Neural cell (in vitro differentiated cells): Measurements from ENCODE around the gene ULBP2. TPM values are rescaled to one million over a fixed set of nuclear protein-coding genes. Genes with fewer than 3 reads are reported as not detected.

ENCODE experiments used
- H2AFZ ChIP-seq: fragments of 200-600, 300-800 bp; sonication (generic), shearing (Covaris generic); 2 replicates; pipeline ENCODE4 v1.6.0; 2014; ENCODE audit warnings: low read depth, mild to moderate bottlenecking, antibody characterized with exemption, low read length, moderate library complexity
- H3F3A ChIP-seq: fragments of 200-600 bp; shearing (Covaris generic); 2 replicates; pipeline ENCODE4 v1.6.1; 2016; ENCODE audit warnings: mild to moderate bottlenecking, moderate library complexity, mixed read lengths, antibody characterized with exemption, low read length; ENCODE audit not compliant: insufficient read depth, poor library complexity, severe bottlenecking
- H3K27ac ChIP-seq: fragments of 200-600, 300-800 bp; sonication (generic), shearing (Covaris generic); 2 replicates; pipeline ENCODE4 v1.5.1; 2014; ENCODE audit warnings: mild to moderate bottlenecking, low read length, moderate library complexity
- H3K27me3 ChIP-seq: fragments of 300-800, 200-600 bp; sonication (generic), shearing (Covaris generic); 2 replicates; pipeline ENCODE4 v1.6.0; 2014; ENCODE audit warnings: mild to moderate bottlenecking, low read depth, low read length, moderate library complexity; ENCODE audit not compliant: insufficient read depth
- H3K36me3 ChIP-seq: fragments of 300-800, 200-600 bp; sonication (generic), shearing (Covaris generic); 2 replicates; pipeline ENCODE4 v1.5.1; 2014; ENCODE audit warnings: mild to moderate bottlenecking, antibody characterized with exemption, low read length, moderate library complexity; ENCODE audit not compliant: insufficient read depth
- H3K4me2 ChIP-seq: fragments of 300-800, 200-600 bp; sonication (generic), shearing (Covaris generic); 2 replicates; pipeline ENCODE4 v1.6.0; 2014; ENCODE audit warnings: mild to moderate bottlenecking, low read length
- H3K4me3 ChIP-seq: fragments of 300-800, 200-600 bp; sonication (generic), shearing (Covaris generic); 2 replicates; pipeline ENCODE4 v1.5.1; 2014; ENCODE audit warnings: mild to moderate bottlenecking, low read length, moderate library complexity
- H3K79me2 ChIP-seq: fragments of 200-600 bp; shearing (Covaris generic); replicated peaks from 2 replicates; pipeline ENCODE4 v1.6.0; 2014; ENCODE audit warnings: mild to moderate bottlenecking, low read length, moderate library complexity; ENCODE audit not compliant: insufficient read depth
- H3K9ac ChIP-seq: fragments of 300-800, 200-600 bp; sonication (generic), shearing (Covaris generic); 2 replicates; pipeline ENCODE4 v1.6.1; 2016; ENCODE audit warnings: mild to moderate bottlenecking, low read length, mixed read lengths
- H3K9me2 ChIP-seq: fragments of 200-600 bp; shearing (Covaris generic); 2 replicates; pipeline ENCODE4 v1.6.1; 2016; ENCODE audit warnings: mild to moderate bottlenecking, low read length, mixed read lengths; ENCODE audit not compliant: insufficient read depth
- H3K9me3 ChIP-seq: fragments of 200-600, 300-800 bp; sonication (generic), shearing (Covaris generic); 2 replicates; pipeline ENCODE4 v1.6.1; 2016; ENCODE audit warnings: mild to moderate bottlenecking, mixed run types, low read length, moderate library complexity, mixed read lengths
- H4K20me1 ChIP-seq: fragments of 200-600 bp; shearing (Covaris generic); 2 replicates; pipeline ENCODE4 v1.6.1; 2016; ENCODE audit warnings: mild to moderate bottlenecking, mixed run types; ENCODE audit not compliant: insufficient read depth
- EP300 ChIP-seq: fragments of 450-650 bp; conservative IDR thresholded peaks from 2 replicates; pipeline ENCODE4 v1.6.1; 2014; ENCODE audit warnings: antibody characterized with exemption, mild to moderate bottlenecking, moderate library complexity; ENCODE audit not compliant: poor library complexity, severe bottlenecking
- EZH2 ChIP-seq: fragments of 200-600, 300-800 bp; shearing (Covaris generic), sonication (generic); IDR thresholded peaks from 2 replicates; pipeline ENCODE4 v1.6.1; 2014; ENCODE audit warnings: antibody characterized with exemption, low read length, borderline replicate concordance, mild to moderate bottlenecking; ENCODE audit not compliant: insufficient read depth, poor library complexity, severe bottlenecking
- MXI1 ChIP-seq: fragments of 450-650 bp; conservative IDR thresholded peaks from 2 replicates; pipeline ENCODE4 v1.6.1; 2014; ENCODE audit warnings: antibody characterized with exemption, mild to moderate bottlenecking; ENCODE audit not compliant: poor library complexity, severe bottlenecking
- POLR2AphosphoS5 ChIP-seq: IDR thresholded peaks from 2 replicates; pipeline ENCODE4 v1.6.1; 2012
- RAD21 ChIP-seq: fragments of 450-650 bp; conservative IDR thresholded peaks from 2 replicates; pipeline ENCODE4 v1.6.1; 2014; ENCODE audit warnings: antibody characterized with exemption, mild to moderate bottlenecking, moderate library complexity
- SMC3 ChIP-seq: fragments of 450-650 bp; conservative IDR thresholded peaks from 2 replicates; pipeline ENCODE4 v1.6.1; 2014; ENCODE audit warnings: antibody characterized with exemption, mild to moderate bottlenecking, moderate library complexity; ENCODE audit not compliant: poor library complexity
- TAF1 ChIP-seq: IDR thresholded peaks from 2 replicates; pipeline ENCODE4 v1.6.1; 2012; ENCODE audit warnings: low read depth
- polyA plus RNA-seq: library from polyadenylated mRNA; depleted of rRNA; stranded (reverse); fragments of >200 nt; gene quantifications from 2 replicates; pipeline ENCODE4 v1.2.3, GENCODE V29; 2014
- TF ChIP-seq, protein P1 (sequence below): IDR thresholded peaks from 2 replicates; pipeline ENCODE4 v1.6.1; 2012; ENCODE audit warnings: borderline replicate concordance
- TF ChIP-seq, protein P2 (sequence below): fragments of 450-650 bp; IDR thresholded peaks from 2 replicates; pipeline ENCODE4 v1.5.1; 2014; ENCODE audit warnings: antibody characterized with exemption, mild to moderate bottlenecking, moderate library complexity; ENCODE audit not compliant: poor library complexity, severe bottlenecking

The ULBP2 gene
- polyA plus RNA-seq, 1 donor from 2014 or later = 1.5 TPM

DNA sequence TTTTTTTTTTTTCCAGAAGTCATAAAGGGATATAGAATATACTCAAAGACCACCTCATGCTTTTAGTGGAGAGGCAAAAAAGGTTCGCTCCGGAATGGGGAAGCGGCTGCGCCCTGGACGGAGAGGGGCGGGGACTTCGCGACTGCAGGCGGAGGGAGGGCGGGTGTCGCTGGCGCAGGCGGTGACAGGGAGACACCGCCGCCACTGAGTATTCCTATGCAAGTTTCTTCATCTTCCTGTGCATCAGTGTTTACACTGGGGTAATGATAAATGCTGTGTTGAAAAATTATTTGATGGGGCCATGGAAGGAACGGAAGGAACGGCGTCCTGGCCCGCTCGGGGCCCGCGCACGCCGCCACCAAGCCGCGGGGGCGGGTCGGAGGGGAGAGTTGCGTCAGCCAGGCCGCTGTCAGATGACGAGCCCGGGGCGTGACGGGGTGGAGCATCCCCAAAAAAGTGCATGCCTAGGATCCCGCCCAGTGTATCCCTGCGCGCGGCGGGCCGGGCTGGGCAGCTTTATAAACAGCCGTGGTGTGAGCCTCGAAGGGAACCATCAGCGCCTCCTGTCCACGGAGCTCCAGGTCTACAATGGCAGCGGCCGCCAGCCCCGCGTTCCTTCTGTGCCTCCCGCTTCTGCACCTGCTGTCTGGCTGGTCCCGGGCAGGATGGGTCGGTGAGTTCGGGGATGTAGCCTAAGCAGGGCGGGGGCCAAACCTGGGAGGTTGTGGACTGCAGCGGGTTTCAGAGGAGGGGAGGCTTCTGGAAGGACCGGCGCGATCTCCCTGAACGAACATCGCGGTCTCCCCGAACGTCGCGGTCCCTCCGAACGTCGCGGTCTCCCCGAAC lies 21.9 kb downstream of the ULBP2 start, which contains the start of gene ULBP1:
Gene ULBP1 (plus strand): TSS at position 482 of the 846 bp plus-strand sequence. CDS start 107 bp downstream, at position 589.
- H3K9me3 ChIP-seq = no peaks in the 10 kb centered on the region
- no peaks in the 10 kb centered on the region for H3K9me2 ChIP-seq
- H3K79me2 ChIP-seq = no peaks in the 10 kb centered on the region
- TF ChIP-seq EP300 (no peak), EZH2 (no peak), MXI1 (no peak), POLR2AphosphoS5 (peak; percentile 65), TAF1 (no peak), RAD21 (peak; percentile 15), SMC3 (no peak)
- TF ChIP-seq, protein P1, sequence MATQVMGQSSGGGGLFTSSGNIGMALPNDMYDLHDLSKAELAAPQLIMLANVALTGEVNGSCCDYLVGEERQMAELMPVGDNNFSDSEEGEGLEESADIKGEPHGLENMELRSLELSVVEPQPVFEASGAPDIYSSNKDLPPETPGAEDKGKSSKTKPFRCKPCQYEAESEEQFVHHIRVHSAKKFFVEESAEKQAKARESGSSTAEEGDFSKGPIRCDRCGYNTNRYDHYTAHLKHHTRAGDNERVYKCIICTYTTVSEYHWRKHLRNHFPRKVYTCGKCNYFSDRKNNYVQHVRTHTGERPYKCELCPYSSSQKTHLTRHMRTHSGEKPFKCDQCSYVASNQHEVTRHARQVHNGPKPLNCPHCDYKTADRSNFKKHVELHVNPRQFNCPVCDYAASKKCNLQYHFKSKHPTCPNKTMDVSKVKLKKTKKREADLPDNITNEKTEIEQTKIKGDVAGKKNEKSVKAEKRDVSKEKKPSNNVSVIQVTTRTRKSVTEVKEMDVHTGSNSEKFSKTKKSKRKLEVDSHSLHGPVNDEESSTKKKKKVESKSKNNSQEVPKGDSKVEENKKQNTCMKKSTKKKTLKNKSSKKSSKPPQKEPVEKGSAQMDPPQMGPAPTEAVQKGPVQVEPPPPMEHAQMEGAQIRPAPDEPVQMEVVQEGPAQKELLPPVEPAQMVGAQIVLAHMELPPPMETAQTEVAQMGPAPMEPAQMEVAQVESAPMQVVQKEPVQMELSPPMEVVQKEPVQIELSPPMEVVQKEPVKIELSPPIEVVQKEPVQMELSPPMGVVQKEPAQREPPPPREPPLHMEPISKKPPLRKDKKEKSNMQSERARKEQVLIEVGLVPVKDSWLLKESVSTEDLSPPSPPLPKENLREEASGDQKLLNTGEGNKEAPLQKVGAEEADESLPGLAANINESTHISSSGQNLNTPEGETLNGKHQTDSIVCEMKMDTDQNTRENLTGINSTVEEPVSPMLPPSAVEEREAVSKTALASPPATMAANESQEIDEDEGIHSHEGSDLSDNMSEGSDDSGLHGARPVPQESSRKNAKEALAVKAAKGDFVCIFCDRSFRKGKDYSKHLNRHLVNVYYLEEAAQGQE = no peak
- TF ChIP-seq, protein P2, sequence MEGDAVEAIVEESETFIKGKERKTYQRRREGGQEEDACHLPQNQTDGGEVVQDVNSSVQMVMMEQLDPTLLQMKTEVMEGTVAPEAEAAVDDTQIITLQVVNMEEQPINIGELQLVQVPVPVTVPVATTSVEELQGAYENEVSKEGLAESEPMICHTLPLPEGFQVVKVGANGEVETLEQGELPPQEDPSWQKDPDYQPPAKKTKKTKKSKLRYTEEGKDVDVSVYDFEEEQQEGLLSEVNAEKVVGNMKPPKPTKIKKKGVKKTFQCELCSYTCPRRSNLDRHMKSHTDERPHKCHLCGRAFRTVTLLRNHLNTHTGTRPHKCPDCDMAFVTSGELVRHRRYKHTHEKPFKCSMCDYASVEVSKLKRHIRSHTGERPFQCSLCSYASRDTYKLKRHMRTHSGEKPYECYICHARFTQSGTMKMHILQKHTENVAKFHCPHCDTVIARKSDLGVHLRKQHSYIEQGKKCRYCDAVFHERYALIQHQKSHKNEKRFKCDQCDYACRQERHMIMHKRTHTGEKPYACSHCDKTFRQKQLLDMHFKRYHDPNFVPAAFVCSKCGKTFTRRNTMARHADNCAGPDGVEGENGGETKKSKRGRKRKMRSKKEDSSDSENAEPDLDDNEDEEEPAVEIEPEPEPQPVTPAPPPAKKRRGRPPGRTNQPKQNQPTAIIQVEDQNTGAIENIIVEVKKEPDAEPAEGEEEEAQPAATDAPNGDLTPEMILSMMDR = peak; percentile 36
- H3K36me3 ChIP-seq = no peaks in the 10 kb centered on the region
- H3K4me3 ChIP-seq = peak within 1 kb of the TSS; percentile 71
- H3K27me3 ChIP-seq = peaks cover 88% of the 10 kb centered on the region
- peak within 1 kb of the TSS; percentile 33 for H2AFZ ChIP-seq
- H4K20me1 ChIP-seq = no peaks in the 10 kb centered on the region
- H3K9ac ChIP-seq = peak within 1 kb of the TSS; percentile 45
- H3K27ac ChIP-seq = no peak within 1 kb of the TSS
- H3K4me2 ChIP-seq = peak within 1 kb of the TSS; percentile 55
- H3F3A ChIP-seq = no peaks in the 10 kb centered on the region

DNA sequence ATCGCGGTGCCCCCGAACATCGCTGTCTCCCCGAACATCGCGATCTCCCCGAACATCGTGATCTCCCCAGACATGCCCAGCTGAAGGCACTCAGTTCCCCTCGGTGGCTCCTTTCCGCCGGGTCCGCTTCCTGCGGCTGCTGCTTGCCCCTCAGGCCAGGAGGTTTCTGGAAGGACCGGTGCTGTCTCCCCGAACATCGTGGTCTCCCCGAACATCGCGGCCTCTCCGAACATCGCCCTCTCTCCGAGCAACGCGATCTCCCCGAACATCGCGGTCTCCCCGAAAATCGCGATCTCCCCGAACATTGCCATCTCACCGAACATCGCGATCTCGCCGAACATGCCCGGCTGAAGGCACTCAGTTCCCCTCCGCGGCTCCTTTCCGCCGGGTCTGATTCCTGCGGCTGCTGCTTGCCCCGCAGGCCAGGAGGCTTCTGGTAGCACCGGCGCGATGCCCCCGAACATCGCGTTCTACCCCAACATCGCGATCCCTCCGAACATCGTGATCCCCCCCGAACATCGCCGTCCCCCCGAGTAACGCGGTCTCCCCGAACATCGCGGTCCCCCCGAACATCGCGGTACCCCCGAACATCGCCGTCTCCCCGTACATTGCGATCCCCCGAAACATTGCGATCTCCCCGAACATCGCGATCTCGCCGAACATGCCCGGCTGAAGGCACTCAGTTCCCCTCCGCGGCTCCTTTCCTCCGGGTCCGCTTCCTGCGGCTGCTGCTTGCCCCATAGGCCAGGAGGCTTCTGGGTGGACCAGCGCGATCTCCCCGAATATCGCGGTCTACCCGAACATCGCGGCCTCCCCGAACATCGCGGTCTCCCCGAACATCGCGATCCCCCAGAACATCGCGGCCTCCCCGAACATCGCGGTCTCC lies 22.7 kb downstream of the ULBP2 start:
- Histone ChIP-seq H3K36me3 (no peaks in the 10 kb centered on the region), H3K27me3 (peaks cover 79% of the 10 kb centered on the region), H3K79me2 (no peaks in the 10 kb centered on the region), H4K20me1 (no peaks in the 10 kb centered on the region), H3K9ac (peak overlapping the region; percentile 45), H3K27ac (no peak overlapping the region), H3K4me3 (peak overlapping the region; percentile 71), H3K9me2 (no peaks in the 10 kb centered on the region), H3K9me3 (no peaks in the 10 kb centered on the region), H2AFZ (peak overlapping the region; percentile 33), H3K4me2 (no peak overlapping the region), H3F3A (no peaks in the 10 kb centered on the region)
- TF ChIP-seq EZH2 (peak; percentile 75), MXI1 (no peak)
